PC-3 (cell line): ENCODE measurements around the gene HDGFL2.

Source experiments
- EZH2 ChIP-seq: fragments of 300-600 bp; sonication (generic); IDR thresholded peaks from one replicate; pipeline ENCODE4 v1.6.1; 2017; ENCODE audit warnings: antibody characterized with exemption, mild to moderate bottlenecking, low read length; ENCODE audit not compliant: unreplicated experiment
- TF ChIP-seq, protein P1 (sequence below): fragments of 300-600 bp; sonication (generic); conservative IDR thresholded peaks from 2 replicates; pipeline ENCODE4 v1.5.1; 2017; ENCODE audit warnings: antibody characterized with exemption, low read depth, mild to moderate bottlenecking, low read length

DNA sequence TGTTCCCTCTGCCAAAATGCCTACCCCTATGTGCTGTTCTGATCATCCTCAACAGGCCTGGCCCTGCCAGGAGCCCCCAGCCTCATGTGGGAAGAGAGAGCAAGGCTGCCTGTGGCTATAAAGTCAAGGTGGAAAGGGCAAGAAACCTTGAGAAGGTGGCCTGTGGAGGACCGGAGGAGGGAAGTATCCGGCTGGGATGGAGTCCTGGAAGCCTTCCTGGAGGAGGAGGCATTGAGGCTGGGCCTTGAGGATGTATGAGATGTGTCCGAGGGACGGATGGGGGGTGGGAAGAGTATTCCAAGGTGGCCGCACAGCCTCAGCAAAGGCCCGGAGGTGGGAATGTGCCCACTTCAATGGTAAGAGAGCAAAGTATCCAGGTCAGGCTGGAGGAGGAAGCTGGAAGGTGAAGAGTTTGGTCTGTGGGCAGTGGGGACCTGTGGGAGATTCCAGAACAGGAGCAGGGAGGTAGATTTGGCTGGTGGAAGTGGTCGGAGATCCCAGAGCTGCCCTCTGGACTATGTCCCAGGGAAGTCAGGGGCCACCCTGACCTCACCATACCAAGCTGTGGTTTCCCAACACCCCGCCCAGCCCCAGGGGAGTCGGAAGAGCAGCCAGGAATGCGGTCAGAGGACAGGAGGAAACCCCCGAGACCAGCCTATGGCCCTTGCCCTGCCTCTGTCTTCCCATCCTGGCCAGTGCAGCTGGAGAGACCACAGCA lies 49.2 kb downstream of the HDGFL2 start:
- TF ChIP-seq, protein P1, sequence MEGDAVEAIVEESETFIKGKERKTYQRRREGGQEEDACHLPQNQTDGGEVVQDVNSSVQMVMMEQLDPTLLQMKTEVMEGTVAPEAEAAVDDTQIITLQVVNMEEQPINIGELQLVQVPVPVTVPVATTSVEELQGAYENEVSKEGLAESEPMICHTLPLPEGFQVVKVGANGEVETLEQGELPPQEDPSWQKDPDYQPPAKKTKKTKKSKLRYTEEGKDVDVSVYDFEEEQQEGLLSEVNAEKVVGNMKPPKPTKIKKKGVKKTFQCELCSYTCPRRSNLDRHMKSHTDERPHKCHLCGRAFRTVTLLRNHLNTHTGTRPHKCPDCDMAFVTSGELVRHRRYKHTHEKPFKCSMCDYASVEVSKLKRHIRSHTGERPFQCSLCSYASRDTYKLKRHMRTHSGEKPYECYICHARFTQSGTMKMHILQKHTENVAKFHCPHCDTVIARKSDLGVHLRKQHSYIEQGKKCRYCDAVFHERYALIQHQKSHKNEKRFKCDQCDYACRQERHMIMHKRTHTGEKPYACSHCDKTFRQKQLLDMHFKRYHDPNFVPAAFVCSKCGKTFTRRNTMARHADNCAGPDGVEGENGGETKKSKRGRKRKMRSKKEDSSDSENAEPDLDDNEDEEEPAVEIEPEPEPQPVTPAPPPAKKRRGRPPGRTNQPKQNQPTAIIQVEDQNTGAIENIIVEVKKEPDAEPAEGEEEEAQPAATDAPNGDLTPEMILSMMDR: no peak
- TF ChIP-seq EZH2: no peak
